Panc1 (cell line): ENCODE measurements around the gene ENOX1. TPM values are rescaled to one million over a fixed set of nuclear protein-coding genes. Genes with fewer than 3 reads are reported as not detected.
"Not testable (repeated sequence)": the region's sequence is repeated elsewhere in the genome, so short reads cannot be mapped to it uniquely, and the experiment has no call there.

Experiments
- ATAC-seq: fragments of 200-7000 bp; cut with Tn5 transposase; 2 replicates; pipeline ENCODE4 v1.9.1; 2020; ENCODE audit warnings: mild to moderate bottlenecking, moderate library complexity
- BruUV-seq: library from RNA; stranded (reverse); fragments of 400-500 nt; replicated peaks from 2 replicates; lab custom pipeline; 2021; lab: Mats Ljungman, UMichigan
- CTCF ChIA-PET: fragments of 300-600 bp; sonication (Branson Sonifier 250); formaldehyde crosslinking; loops from one replicate; lab custom pipeline; 2022; ENCODE audit warnings: antibody characterized with exemption; lab: Charles Lee
- POLR2A ChIA-PET: fragments of 300-600 bp; sonication (Branson Sonifier 250); formaldehyde crosslinking; loops from one replicate; lab custom pipeline; 2022; ENCODE audit warnings: antibody characterized with exemption; lab: Charles Lee
- DNase-seq: peaks from one replicate; pipeline ENCODE4 v3.0.0-alpha.2; 2010; ENCODE audit warnings: low read depth, low spot score
- H3K27ac ChIP-seq: 2 replicates; pipeline ENCODE4 v1.5.1; 2011; ENCODE audit warnings: mild to moderate bottlenecking, low read length, inconsistent platforms
- H3K27me3 ChIP-seq: fragments of 200-500 bp; sonication (Bioruptor generic); 2 replicates; pipeline ENCODE4 v1.6.0; 2014; ENCODE audit warnings: low read length, inconsistent platforms; ENCODE audit not compliant: control insufficient read depth, insufficient read depth
- H3K36me3 ChIP-seq: fragments of 200-500 bp; sonication (Bioruptor generic); 2 replicates; pipeline ENCODE4 v1.5.1; 2014; ENCODE audit warnings: inconsistent platforms, mild to moderate bottlenecking, low read length, moderate library complexity; ENCODE audit not compliant: control insufficient read depth, insufficient read depth
- H3K4me1 ChIP-seq: 2 replicates; pipeline ENCODE4 v1.5.1; 2011; ENCODE audit warnings: inconsistent platforms, mild to moderate bottlenecking, low read length, moderate library complexity; ENCODE audit not compliant: control insufficient read depth, insufficient read depth
- H3K4me3 ChIP-seq, 2 experiments: 2 replicates each; pipeline ENCODE4 v1.5.1; 2011 to 2012; ENCODE audit warnings: low read depth in 2 of 2, low read length in 2 of 2, mild to moderate bottlenecking in 2 of 2, inconsistent platforms in 1 of 2, moderate library complexity in 1 of 2
- H3K9me3 ChIP-seq: fragments of 200-500 bp; sonication (Bioruptor generic); 2 replicates; pipeline ENCODE4 v1.5.1; 2014; ENCODE audit warnings: low read depth, mild to moderate bottlenecking, inconsistent platforms, low read length, moderate library complexity; ENCODE audit not compliant: control insufficient read depth, insufficient read depth
- POLR2AphosphoS5 ChIP-seq: IDR thresholded peaks from 2 replicates; pipeline ENCODE4 v1.6.1; 2012; ENCODE audit warnings: mild to moderate bottlenecking, low read depth, low read length, moderate library complexity
- SIN3A ChIP-seq: IDR thresholded peaks from 2 replicates; pipeline ENCODE4 v1.6.1; 2012; ENCODE audit warnings: low read depth, mild to moderate bottlenecking, low read length, moderate library complexity, borderline replicate concordance; ENCODE audit not compliant: insufficient read depth
- TCF7L2 ChIP-seq: IDR thresholded peaks from 2 replicates; pipeline ENCODE4 v1.6.1; 2011; ENCODE audit warnings: mild to moderate bottlenecking, low read depth, low read length, inconsistent platforms
- in situ Hi-C: cut with HindIII; loops from 2 replicates; pipeline ENCODE4 v1.10.0; 2016; ENCODE audit warnings: low sequenced_read_pairs, low pct_unique_long_range_greater_than_20kb
- intact Hi-C: fragments of 100-400 bp; cut with micrococcal nuclease; formaldehyde crosslinking; loops from one replicate; pipeline ENCODE4 v1.10.0; 2022; ENCODE audit not compliant: unreplicated experiment
- total RNA-seq: library from RNA; stranded (reverse); gene quantifications from one replicate; pipeline ENCODE4 v1.2.1, GENCODE V29; 2021; ENCODE audit not compliant: unreplicated experiment
- TF ChIP-seq, protein P1 (sequence below): fragments of 450-650 bp; IDR thresholded peaks from 2 replicates; pipeline ENCODE4 v1.5.1; 2017; ENCODE audit warnings: mild to moderate bottlenecking
- TF ChIP-seq, protein P2 (sequence below), 2 experiments: IDR thresholded peaks; 2 replicates each; pipeline ENCODE4 v1.6.1; 2011 to 2012; ENCODE audit warnings: low read depth in 2 of 2, control low read depth in 1 of 2, low read length in 1 of 2, mild to moderate bottlenecking in 1 of 2, moderate library complexity in 1 of 2; ENCODE audit not compliant: insufficient read depth in 1 of 2

ENOX1 gene
- total RNA-seq, 1 experiment from 2014 or later = 0.23 TPM

DNA sequence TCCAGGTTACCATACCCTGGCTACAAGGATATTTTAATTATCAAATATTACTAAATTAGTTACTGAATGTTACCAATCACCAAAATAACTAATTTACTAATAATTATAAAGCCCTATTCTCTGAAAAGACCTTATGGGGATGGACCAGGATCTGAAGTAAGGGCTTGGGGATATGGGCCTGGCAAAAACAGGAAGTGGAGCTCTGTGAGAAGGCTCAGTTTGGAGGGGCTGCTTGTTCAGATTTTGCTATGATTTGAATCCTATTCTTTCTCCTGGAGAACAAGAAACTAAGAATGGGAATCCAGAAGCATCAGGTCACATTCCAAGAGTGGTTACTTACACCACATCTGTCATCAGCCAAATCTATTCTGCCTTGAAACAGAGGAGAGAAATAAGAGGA lies 615.3 kb downstream of the ENOX1 start:
- Histone ChIP-seq H3K9me3 (no peaks in the 10 kb centered on the region), H3K36me3 (no peaks in the 10 kb centered on the region), H3K27me3 (no peaks in the 10 kb centered on the region), H3K4me1 (no peaks in the 10 kb centered on the region), H3K27ac (no peak overlapping the region), H3K4me3 (no peak overlapping the region)
- TF ChIP-seq, protein P1, sequence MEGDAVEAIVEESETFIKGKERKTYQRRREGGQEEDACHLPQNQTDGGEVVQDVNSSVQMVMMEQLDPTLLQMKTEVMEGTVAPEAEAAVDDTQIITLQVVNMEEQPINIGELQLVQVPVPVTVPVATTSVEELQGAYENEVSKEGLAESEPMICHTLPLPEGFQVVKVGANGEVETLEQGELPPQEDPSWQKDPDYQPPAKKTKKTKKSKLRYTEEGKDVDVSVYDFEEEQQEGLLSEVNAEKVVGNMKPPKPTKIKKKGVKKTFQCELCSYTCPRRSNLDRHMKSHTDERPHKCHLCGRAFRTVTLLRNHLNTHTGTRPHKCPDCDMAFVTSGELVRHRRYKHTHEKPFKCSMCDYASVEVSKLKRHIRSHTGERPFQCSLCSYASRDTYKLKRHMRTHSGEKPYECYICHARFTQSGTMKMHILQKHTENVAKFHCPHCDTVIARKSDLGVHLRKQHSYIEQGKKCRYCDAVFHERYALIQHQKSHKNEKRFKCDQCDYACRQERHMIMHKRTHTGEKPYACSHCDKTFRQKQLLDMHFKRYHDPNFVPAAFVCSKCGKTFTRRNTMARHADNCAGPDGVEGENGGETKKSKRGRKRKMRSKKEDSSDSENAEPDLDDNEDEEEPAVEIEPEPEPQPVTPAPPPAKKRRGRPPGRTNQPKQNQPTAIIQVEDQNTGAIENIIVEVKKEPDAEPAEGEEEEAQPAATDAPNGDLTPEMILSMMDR = no peak
- TF ChIP-seq SIN3A (no peak), TCF7L2 (no peak), POLR2AphosphoS5 (no peak)
- TF ChIP-seq, protein P2, sequence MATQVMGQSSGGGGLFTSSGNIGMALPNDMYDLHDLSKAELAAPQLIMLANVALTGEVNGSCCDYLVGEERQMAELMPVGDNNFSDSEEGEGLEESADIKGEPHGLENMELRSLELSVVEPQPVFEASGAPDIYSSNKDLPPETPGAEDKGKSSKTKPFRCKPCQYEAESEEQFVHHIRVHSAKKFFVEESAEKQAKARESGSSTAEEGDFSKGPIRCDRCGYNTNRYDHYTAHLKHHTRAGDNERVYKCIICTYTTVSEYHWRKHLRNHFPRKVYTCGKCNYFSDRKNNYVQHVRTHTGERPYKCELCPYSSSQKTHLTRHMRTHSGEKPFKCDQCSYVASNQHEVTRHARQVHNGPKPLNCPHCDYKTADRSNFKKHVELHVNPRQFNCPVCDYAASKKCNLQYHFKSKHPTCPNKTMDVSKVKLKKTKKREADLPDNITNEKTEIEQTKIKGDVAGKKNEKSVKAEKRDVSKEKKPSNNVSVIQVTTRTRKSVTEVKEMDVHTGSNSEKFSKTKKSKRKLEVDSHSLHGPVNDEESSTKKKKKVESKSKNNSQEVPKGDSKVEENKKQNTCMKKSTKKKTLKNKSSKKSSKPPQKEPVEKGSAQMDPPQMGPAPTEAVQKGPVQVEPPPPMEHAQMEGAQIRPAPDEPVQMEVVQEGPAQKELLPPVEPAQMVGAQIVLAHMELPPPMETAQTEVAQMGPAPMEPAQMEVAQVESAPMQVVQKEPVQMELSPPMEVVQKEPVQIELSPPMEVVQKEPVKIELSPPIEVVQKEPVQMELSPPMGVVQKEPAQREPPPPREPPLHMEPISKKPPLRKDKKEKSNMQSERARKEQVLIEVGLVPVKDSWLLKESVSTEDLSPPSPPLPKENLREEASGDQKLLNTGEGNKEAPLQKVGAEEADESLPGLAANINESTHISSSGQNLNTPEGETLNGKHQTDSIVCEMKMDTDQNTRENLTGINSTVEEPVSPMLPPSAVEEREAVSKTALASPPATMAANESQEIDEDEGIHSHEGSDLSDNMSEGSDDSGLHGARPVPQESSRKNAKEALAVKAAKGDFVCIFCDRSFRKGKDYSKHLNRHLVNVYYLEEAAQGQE (IDR thresholded peaks at IDR 0.05; ENCODE audit: insufficient read depth in 1 of 2, low read depth in 2 of 2, low read length in 1 of 2) = no peak
- CTCF ChIA-PET = no interaction called here
- POLR2A ChIA-PET = no interaction called here
- ATAC-seq (no peak), DNase-seq (no peak)
- BruUV-seq = no TSS peak
- in situ Hi-C loops = no loop called here
- intact Hi-C loops = no loop called here

DNA sequence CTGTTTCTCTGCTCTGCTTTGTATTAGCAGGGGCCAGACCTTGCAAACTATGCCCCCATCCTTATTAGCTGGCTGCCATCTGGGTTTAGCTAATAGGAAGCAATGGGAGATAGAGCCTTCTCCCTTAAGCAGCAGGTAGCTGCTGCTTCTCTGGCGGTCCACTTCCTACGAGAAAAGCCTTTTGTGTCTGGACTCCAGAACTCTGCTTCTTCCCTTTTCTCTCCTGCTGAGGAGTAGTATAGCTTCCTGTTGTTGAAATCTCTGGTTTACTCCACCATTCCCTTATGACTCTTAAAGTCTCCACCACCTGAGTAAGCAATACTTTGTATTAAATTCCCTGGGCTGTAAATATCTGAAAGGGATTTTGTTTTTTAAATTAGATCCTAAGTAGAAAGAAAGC lies 616.3 kb downstream of the ENOX1 start:
- no peaks in the 10 kb centered on the region for H3K27me3 ChIP-seq
- H3K4me1 ChIP-seq = no peaks in the 10 kb centered on the region
- no peak overlapping the region for H3K4me3 ChIP-seq
- ATAC-seq (no peak), DNase-seq (no peak)
- no TSS peak for BruUV-seq
- no peaks in the 10 kb centered on the region for H3K9me3 ChIP-seq
- intact Hi-C loops (no loop called here), in situ Hi-C loops (no loop called here)
- TF ChIP-seq SIN3A (no peak), TCF7L2 (no peak), POLR2AphosphoS5 (no peak)
- TF ChIP-seq, protein P2 (IDR thresholded peaks at IDR 0.05; ENCODE audit: insufficient read depth in 1 of 2, low read depth in 2 of 2, low read length in 1 of 2) = no peak
- TF ChIP-seq, protein P1 = no peak
- H3K36me3 ChIP-seq = no peaks in the 10 kb centered on the region
- POLR2A ChIA-PET = no interaction called here
- H3K27ac ChIP-seq = no peak overlapping the region
- CTCF ChIA-PET = no interaction called here

DNA sequence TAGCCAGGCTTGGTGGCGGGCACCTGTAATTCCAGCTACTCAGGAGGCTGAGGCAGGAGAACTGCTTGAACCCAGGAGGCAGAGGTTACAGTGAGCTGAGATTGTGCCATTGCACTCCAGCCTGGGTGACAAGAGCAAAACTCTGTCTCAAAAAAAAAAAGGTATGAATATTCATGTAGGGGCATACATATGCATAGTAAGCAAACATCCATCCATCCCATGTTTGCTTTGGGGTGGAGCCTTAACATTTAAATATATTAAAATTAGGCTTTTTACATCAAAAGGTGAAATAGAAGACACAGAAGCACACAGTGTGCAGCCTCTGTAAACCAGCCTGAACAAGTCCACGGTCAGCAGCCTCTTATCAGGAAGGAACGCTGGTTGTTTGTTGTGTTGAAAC lies 618.3 kb downstream of the ENOX1 start:
- H3K27ac ChIP-seq, CTCF ChIA-PET, H3K4me3 ChIP-seq, H3K36me3 ChIP-seq, BruUV-seq, DNase-seq, ATAC-seq, H3K4me1 ChIP-seq, in situ Hi-C loops, POLR2A ChIA-PET, H3K9me3 ChIP-seq, intact Hi-C loops, H3K27me3 ChIP-seq: not testable (repeated sequence)
